IPS-18a (cell line): ENCODE measurements around the gene NRN1L.

Experiments
- H3K27ac ChIP-seq: one replicate; pipeline ENCODE4 v1.5.1; 2013; ENCODE audit warnings: low read length
- H3K27me3 ChIP-seq: one replicate; pipeline ENCODE4 v1.6.1; 2013; ENCODE audit warnings: mild to moderate bottlenecking, low read length; ENCODE audit not compliant: control insufficient read depth, insufficient read depth
- H3K36me3 ChIP-seq: one replicate; pipeline ENCODE4 v1.6.1; 2013; ENCODE audit warnings: low read depth, low read length; ENCODE audit not compliant: control insufficient read depth
- H3K4me1 ChIP-seq: one replicate; pipeline ENCODE4 v1.6.1; 2013; ENCODE audit warnings: low read depth, low read length; ENCODE audit not compliant: control insufficient read depth
- H3K4me3 ChIP-seq: one replicate; pipeline ENCODE4 v1.5.1; 2013; ENCODE audit warnings: low read length
- H3K9ac ChIP-seq: one replicate; pipeline ENCODE4 v1.6.1; 2013; ENCODE audit warnings: mild to moderate bottlenecking, low read length, moderate library complexity
- H3K9me3 ChIP-seq: one replicate; pipeline ENCODE4 v1.6.1; 2013; ENCODE audit warnings: low read depth, low read length; ENCODE audit not compliant: control insufficient read depth

The NRN1L gene

GRCh38 chr16:67923414-67924116, 38.9 kb downstream of the NRN1L start:
- Histone ChIP-seq H3K36me3 (no peaks in the 10 kb centered on the region), H3K4me3 (no peak overlapping the region), H3K27ac (no peak overlapping the region), H3K9me3 (no peaks in the 10 kb centered on the region), H3K9ac (no peak overlapping the region), H3K4me1 (no peaks in the 10 kb centered on the region), H3K27me3 (no peaks in the 10 kb centered on the region)

- Histone ChIP-seq H3K27me3 (no peaks in the 10 kb centered on the region), H3K9me3 (no peaks in the 10 kb centered on the region), H3K4me3 (no peak overlapping the region), H3K27ac (no peak overlapping the region), H3K36me3 (no peaks in the 10 kb centered on the region), H3K9ac (no peak overlapping the region), H3K4me1 (no peaks in the 10 kb centered on the region)
These were observed 39.6 kb downstream of the NRN1L start for GRCh38 chr16:67924140-67924906.

GRCh38 chr16:67926181-67926750, 41.6 kb downstream of the NRN1L start:
- Histone ChIP-seq H3K9me3 (no peaks in the 10 kb centered on the region), H3K4me1 (no peaks in the 10 kb centered on the region), H3K4me3 (no peak overlapping the region), H3K36me3 (no peaks in the 10 kb centered on the region), H3K9ac (no peak overlapping the region), H3K27ac (no peak overlapping the region), H3K27me3 (no peaks in the 10 kb centered on the region)

- no peak overlapping the region for H3K27ac ChIP-seq
- H3K27me3 ChIP-seq: no peaks in the 10 kb centered on the region
- no peak overlapping the region for H3K4me3 ChIP-seq
- no peaks in the 10 kb centered on the region for H3K4me1 ChIP-seq
- H3K9ac ChIP-seq: no peak overlapping the region
- H3K36me3 ChIP-seq: no peaks in the 10 kb centered on the region
- H3K9me3 ChIP-seq: no peaks in the 10 kb centered on the region
These were observed 42.7 kb downstream of the NRN1L start for GRCh38 chr16:67927131-67927941.

GRCh38 chr16:67928147-67928546, 43.5 kb downstream of the NRN1L start:
- no peak overlapping the region for H3K4me3 ChIP-seq
- no peak overlapping the region for H3K27ac ChIP-seq
- no peaks in the 10 kb centered on the region for H3K36me3 ChIP-seq

GRCh38 chr16:67928561-67929364, 44.1 kb downstream of the NRN1L start:
- no peaks in the 10 kb centered on the region for H3K36me3 ChIP-seq
- no peaks in the 10 kb centered on the region for H3K9me3 ChIP-seq
- H3K27me3 ChIP-seq: no peaks in the 10 kb centered on the region
- no peak overlapping the region for H3K4me3 ChIP-seq
- H3K27ac ChIP-seq: no peak overlapping the region
- H3K9ac ChIP-seq: no peak overlapping the region
- no peaks in the 10 kb centered on the region for H3K4me1 ChIP-seq

More at GRCh38 chr16:67928147-67928546, 43.5 kb downstream of the NRN1L start:
- no peaks in the 10 kb centered on the region for H3K4me1 ChIP-seq
- no peak overlapping the region for H3K9ac ChIP-seq
- H3K27me3 ChIP-seq: no peaks in the 10 kb centered on the region
- no peaks in the 10 kb centered on the region for H3K9me3 ChIP-seq

GRCh38 chr16:67930191-67930590, 45.5 kb downstream of the NRN1L start:
- Histone ChIP-seq H3K4me1 (no peaks in the 10 kb centered on the region), H3K36me3 (no peaks in the 10 kb centered on the region), H3K4me3 (no peak overlapping the region), H3K27ac (no peak overlapping the region), H3K27me3 (no peaks in the 10 kb centered on the region), H3K9me3 (no peaks in the 10 kb centered on the region), H3K9ac (no peak overlapping the region)

GRCh38 chr16:67930678-67931211, 46.1 kb downstream of the NRN1L start:
- no peak overlapping the region for H3K27ac ChIP-seq
- no peaks in the 10 kb centered on the region for H3K36me3 ChIP-seq
- H3K27me3 ChIP-seq: no peaks in the 10 kb centered on the region

GRCh38 chr16:67931712-67932461, 47.2 kb downstream of the NRN1L start, which contains the start of gene CTRL:
TSS of gene CTRL (minus strand) at chr16:67931862. CDS start at chr16:67931852, 10 bp downstream.
- no peaks in the 10 kb centered on the region for H3K27me3 ChIP-seq
- no peak within 1 kb of the TSS for H3K27ac ChIP-seq
- no peaks in the 10 kb centered on the region for H3K9me3 ChIP-seq
- no peak within 1 kb of the TSS for H3K9ac ChIP-seq
- H3K4me3 ChIP-seq: no peak within 1 kb of the TSS
- H3K36me3 ChIP-seq: no peaks in the 10 kb centered on the region
- H3K4me1 ChIP-seq: no peaks in the 10 kb centered on the region

More at GRCh38 chr16:67930678-67931211, 46.1 kb downstream of the NRN1L start:
- no peak overlapping the region for H3K9ac ChIP-seq
- no peak overlapping the region for H3K4me3 ChIP-seq
- no peaks in the 10 kb centered on the region for H3K9me3 ChIP-seq
- H3K4me1 ChIP-seq: no peaks in the 10 kb centered on the region

GRCh38 chr16:67932462-67932840, 47.8 kb downstream of the NRN1L start:
- H3K27ac ChIP-seq: no peak overlapping the region
- no peaks in the 10 kb centered on the region for H3K9me3 ChIP-seq
- H3K27me3 ChIP-seq: no peaks in the 10 kb centered on the region
- H3K9ac ChIP-seq: no peak overlapping the region
- no peaks in the 10 kb centered on the region for H3K4me1 ChIP-seq
- H3K4me3 ChIP-seq: no peak overlapping the region
- H3K36me3 ChIP-seq: no peaks in the 10 kb centered on the region
